NCI-H226 (cell line): Measurements from ENCODE around the gene PHACTR2.
"Not testable (repeated sequence)": the region's sequence is repeated elsewhere in the genome, so short reads cannot be mapped to it uniquely, and the experiment has no call there.

ENCODE experiments used
- DNase-seq: peaks from one replicate; pipeline ENCODE4 v3.0.0-alpha.2; 2015

PHACTR2 gene

GRCh38 chr6:143677891-143678791, at the start of gene PHACTR2:
Gene PHACTR2 (plus strand): TSS chr6:143677965. CDS start chr6:143678164, 199 bp downstream.
- DNase-seq, result peak; percentile 62

GRCh38 chr6:143629104-143630080, 48.4 kb upstream of the PHACTR2 start:
- no peak for DNase-seq

DNA sequence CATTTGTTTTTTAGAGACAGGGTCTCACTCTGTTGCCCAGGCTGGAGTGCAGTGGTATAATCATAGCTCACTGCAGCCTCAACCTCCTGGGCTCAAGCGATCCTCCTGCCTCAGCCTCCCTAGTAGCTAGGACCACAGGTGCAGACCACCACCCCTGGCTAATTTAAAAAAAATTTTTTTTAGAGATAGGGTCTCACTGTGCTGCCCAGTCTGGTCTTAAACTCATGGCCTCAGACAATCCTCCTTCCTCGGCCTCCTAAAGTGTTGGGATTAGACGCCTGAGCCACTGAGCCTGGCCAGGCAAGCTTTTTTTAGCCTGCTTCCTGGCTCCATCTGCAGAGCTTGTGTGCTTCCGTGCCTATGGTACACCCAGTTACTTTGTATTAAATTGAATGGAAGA, 46.6 kb upstream of the PHACTR2 start:
- not testable (repeated sequence) for DNase-seq

DNA sequence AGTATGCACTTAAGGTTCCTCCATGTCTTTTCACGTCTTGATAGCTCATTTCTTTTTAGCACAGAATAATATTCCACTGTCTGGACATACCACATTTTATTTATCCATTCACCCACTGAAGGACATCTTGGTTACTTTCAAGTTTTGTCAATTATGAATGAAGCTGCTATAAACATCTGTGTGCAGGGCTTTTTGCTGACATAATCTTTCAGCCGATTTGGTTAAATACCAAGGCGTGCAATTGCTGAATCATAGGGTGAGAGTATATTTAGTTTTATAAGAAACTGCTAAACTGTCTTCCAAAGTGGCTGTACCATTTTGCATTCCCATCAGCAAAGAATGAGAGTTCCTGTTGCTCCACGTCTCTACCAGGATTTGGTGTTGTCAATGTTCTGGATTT, 44.9 kb upstream of the PHACTR2 start:
- no peak for DNase-seq

DNA sequence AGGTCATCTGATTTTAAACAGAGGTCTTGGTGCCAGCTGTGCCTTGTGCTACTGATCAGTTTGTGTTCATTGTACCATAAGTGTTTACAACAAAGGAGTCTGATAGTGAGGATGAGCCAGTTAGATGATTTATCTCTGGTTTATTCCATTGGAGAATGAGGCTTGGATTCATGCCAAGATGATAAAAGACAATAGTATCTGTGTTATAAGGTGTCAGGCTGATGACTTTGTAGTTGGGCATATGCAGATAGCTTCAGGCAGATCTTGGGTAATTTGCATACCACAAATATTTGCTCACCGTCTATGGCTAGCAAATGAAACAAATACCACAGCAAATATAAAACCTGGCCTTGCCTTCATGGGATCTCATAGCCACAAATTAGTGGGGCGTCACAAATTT, 43.3 kb upstream of the PHACTR2 start:
- peak; percentile 72 for DNase-seq

- DNase-seq, result no peak
Measured at GRCh38 chr6:143637691-143638090, 40.1 kb upstream of the PHACTR2 start.

DNA sequence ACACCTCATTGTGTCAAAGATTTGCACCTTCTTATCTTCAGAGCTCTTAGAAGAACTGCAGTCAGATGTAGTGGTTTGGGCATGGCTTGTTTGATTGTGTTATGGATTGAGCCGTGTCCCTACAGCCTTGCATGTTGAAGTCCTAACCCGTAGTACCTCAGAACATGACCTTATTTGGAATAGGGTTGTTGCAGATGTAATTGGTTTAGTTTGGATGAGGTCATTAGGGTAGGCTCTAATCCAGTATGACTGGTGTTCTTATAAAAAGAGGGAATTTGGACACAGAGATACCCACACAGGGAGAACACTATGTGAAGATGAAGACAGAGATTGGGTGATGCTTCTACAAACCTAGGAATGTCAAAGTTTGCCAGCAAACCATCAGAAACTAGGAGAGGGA, 35.4 kb upstream of the PHACTR2 start:
- DNase-seq, result no peak

DNA sequence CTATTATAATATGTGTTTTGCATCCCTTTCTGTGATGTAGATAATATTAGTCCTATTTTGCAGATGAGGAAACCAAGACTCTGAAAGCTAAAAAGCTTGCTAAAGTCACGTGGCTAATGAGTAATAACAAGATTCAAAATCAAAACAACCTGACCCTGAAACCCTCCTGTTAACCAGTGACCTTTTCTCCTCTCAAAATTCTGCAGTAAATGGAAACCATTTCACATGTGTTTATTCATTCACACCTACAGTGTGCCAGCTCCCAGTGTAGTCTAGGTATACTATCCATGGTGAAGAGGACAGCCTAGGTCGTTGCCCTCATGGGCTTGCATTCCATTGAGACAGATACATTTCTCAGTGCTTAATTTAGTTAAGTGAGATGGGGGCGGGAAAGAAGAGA, 30.6 kb upstream of the PHACTR2 start:
- DNase-seq, result no peak

GRCh38 chr6:143647732-143648131, 30.0 kb upstream of the PHACTR2 start:
- DNase-seq, result no peak

- not testable (repeated sequence) for DNase-seq
Measured at GRCh38 chr6:143649319-143649718, 28.4 kb upstream of the PHACTR2 start.

GRCh38 chr6:143651328-143651727, 26.4 kb upstream of the PHACTR2 start:
- DNase-seq, result not testable (repeated sequence)

- no peak for DNase-seq
Measured at GRCh38 chr6:143652841-143653331, 24.9 kb upstream of the PHACTR2 start.

- DNase-seq, result no peak
Measured at GRCh38 chr6:143655541-143655940, 22.2 kb upstream of the PHACTR2 start.

- DNase-seq, result no peak
Measured at GRCh38 chr6:143656026-143656425, 21.7 kb upstream of the PHACTR2 start.

DNA sequence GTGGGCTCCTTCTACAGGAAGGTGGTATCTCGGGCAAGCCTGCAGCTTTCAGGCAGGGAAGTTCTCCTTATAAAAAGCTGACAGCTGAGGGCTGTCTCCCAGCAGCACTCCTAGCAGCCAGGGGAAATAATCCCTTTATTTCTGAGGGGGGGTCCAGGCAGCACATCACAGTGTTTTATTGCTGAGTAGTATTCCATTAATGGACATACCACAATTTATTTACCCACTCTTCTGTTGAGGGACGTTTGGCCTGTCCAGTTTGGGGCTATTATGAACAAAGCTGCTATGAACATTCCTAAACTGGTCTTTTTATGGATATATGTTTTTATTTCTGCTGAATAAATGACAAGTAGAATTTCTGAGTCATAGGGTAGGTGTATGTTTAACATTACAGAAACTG, 20.0 kb upstream of the PHACTR2 start:
- DNase-seq, result no peak

DNA sequence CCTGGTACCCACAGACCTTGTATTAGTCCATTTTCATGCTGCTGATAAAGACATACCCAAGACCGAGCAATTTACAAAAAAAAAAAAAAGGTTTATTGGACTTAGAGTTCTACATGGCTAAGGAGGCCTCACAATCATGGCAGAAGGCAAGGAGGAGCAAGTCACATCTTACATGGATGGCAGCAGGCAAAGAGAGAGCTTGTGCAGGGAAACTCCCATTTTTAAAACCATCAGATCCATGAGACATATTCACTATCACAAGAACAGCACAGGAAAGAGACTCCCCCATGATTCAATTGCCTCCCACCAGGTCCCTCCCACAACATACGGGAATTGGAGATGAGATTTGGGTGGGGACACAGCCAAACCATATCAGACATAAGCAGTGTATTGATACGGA, 17.6 kb upstream of the PHACTR2 start:
- DNase-seq, result not testable (repeated sequence)

- no peak for DNase-seq
Measured at GRCh38 chr6:143664171-143664570, 13.6 kb upstream of the PHACTR2 start.

DNA sequence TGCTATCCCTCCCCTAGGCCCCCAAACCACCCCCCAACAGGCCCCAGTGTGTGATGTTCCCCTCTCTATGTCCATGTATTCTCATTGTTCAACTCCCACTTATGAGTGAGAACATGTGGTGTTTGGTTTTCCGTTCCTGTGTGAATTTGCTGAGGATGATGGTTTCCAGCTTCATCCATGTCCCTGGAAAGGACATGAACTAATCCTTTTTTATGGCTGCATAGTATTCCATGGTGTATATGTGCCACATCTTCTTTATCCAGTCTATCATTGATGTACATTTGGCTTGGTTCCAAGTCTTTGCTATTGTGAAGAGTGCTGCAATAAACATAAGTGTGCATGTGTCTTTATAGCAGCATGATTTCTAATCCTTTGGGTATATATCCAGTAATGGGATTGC, 11.8 kb upstream of the PHACTR2 start:
- not testable (repeated sequence) for DNase-seq

- DNase-seq, result not testable (repeated sequence)
Measured at GRCh38 chr6:143669483-143669882, 8.3 kb upstream of the PHACTR2 start.

- peak; percentile 95 for DNase-seq
Measured at GRCh38 chr6:143673669-143674068, 4.1 kb upstream of the PHACTR2 start.

DNA sequence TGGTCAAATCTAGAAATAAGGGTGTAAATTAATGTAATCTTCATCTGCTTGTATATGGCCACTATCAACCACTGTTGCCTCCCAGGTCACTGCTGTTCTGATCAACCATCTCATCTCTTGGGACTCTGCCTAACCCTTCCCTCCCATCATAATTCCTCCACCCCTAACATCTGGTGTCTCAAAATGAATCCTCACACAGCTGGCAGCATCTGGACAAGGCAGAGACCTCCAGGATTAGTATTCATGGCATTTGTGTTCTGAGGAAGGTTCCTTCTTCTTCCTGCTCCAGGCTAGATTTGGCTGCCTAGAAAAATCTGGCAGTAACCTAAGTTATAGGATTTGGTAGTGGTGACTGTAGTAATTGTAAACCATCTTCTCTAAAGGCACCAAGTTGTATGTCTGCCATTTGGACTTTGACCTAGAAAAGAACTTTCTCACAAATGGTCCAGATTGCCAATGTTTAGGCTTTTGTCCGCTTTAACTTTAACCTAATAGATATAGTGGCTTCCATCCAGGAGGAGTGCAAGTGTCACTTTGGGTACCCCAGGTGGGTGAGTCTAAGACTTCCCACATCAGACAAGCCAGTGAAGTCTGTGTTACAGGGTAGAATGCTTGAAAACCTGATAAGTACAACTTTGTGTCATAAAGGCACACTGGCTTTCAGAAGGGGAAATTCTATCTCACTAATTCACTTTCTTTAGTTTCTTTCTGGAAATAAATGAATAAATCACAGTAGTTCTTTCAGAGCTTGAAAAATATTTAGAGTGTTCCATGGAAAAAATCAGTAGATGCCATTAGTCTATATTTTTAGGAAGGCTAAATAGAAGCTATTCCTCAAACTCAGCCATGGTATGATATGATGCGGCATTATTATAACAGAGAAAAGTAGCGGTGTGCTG, 3.0 kb upstream of the PHACTR2 start:
- no peak for DNase-seq

GRCh38 chr6:143675382-143675900, 2.3 kb upstream of the PHACTR2 start:
- no peak for DNase-seq
